ENCODE measurements around the gene CTDSPL2. TPM values are rescaled to one million over a fixed set of nuclear protein-coding genes. Genes with fewer than 3 reads are reported as not detected.

The CTDSPL2 gene
- total and polyA plus RNA-seq, 2 of the 4 experiments (the other 2 are of a cell fraction) = 17.3 to 47.3 TPM

DNA sequence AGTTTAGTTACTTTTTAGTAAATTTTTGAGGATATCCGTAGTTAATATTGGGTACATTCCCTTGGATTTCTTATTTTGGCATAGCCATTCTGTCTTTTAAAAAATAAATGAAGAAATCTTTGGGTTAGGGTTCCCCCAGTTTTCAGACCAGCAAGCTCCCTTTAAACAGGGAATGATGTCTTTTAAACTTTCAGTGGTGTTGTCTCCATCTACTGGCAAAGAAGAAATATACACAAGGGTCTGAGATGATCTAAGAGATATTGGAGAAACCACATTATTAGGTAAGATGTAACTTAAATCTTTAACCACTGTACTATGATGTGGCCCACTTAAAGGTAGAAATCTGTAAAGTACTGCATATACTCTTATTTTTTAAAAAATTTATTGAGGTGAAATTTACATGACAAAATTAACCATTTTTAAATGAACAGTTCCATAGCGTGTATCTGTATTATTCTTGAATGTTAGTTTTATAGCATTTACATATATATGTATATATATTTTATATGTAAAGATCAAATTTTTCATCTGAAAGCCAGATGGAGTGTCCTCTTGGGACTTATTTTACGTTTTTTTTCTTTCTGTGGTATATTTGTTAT is 74.4 kb downstream of the CTDSPL2 start:
- dilution Hi-C loops (cut with HindIII; ENCODE audit: low sequenced_read_pairs, unreplicated experiment) = no loop called here
- peaks cover 17% of the 10 kb centered on the region for H3K36me3 ChIP-seq (ENCODE audit: control insufficient read depth, insufficient read depth, low read length)
- no TSS peak for BruUV-seq (replicated peaks)
- H3K18ac ChIP-seq (ENCODE audit: low read depth, low read length) = no peak overlapping the region
- ChIA-PET POLR2A (ENCODE audit: unreplicated experiment) (interaction anchor here (0.5 kb wide), 1 partner anchor 282 kb away, joined by 5 read pairs; no protein-coding TSS in a partner anchor), CTCF (interaction anchor here (0.6 to 1.2 kb wide), 9 partner anchors 9 to 633 kb away, joined by 3 to 6 read pairs (median 4); partner anchors contain the start of gene GOLM2)
- no peak overlapping the region for H2BK15ac ChIP-seq (ENCODE audit: low read depth, low read length)
- H2AFZ ChIP-seq (replicated peaks; ENCODE audit: low read length, poor library complexity) = no peak overlapping the region
- no peaks in the 10 kb centered on the region for H3K9me3 ChIP-seq (ENCODE audit: control insufficient read depth, insufficient read depth, low read length)
- no peak overlapping the region for H2BK5ac ChIP-seq (ENCODE audit: low read depth, low read length, poor library complexity, severe bottlenecking)
- no peak overlapping the region for H3K4me2 ChIP-seq (ENCODE audit: low read depth, low read length)
- no peak overlapping the region for H2AK5ac ChIP-seq (ENCODE audit: low read depth, low read length)
- no peak overlapping the region for H3K4ac ChIP-seq (ENCODE audit: low read depth, low read length)
- TF ChIP-seq SMC3 (IDR thresholded peaks at IDR 0.05; ENCODE audit: low read depth, low read length) (peak; percentile 68), CHD1 (IDR thresholded peaks at IDR 0.05; ENCODE audit: low read depth, low read length) (no peak), POLR2A (IDR thresholded peaks at IDR 0.05; ENCODE audit: low read depth, low read length) (no peak), RAD21 (IDR thresholded peaks at IDR 0.05; ENCODE audit: low read length) (peak; percentile 75)
- TF ChIP-seq, protein P1, sequence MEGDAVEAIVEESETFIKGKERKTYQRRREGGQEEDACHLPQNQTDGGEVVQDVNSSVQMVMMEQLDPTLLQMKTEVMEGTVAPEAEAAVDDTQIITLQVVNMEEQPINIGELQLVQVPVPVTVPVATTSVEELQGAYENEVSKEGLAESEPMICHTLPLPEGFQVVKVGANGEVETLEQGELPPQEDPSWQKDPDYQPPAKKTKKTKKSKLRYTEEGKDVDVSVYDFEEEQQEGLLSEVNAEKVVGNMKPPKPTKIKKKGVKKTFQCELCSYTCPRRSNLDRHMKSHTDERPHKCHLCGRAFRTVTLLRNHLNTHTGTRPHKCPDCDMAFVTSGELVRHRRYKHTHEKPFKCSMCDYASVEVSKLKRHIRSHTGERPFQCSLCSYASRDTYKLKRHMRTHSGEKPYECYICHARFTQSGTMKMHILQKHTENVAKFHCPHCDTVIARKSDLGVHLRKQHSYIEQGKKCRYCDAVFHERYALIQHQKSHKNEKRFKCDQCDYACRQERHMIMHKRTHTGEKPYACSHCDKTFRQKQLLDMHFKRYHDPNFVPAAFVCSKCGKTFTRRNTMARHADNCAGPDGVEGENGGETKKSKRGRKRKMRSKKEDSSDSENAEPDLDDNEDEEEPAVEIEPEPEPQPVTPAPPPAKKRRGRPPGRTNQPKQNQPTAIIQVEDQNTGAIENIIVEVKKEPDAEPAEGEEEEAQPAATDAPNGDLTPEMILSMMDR (conservative IDR thresholded peaks at IDR 0.05; ENCODE audit: low read depth, low read length) = peak; percentile 66
- H3K9me1 ChIP-seq (ENCODE audit: insufficient read depth, low read length) = no peaks in the 10 kb centered on the region
- H3K14ac ChIP-seq (replicated peaks; ENCODE audit: low read depth, low read length) = no peak overlapping the region
- H3K27ac ChIP-seq (ENCODE audit: insufficient read depth, low read length) = no peak overlapping the region
- H3K9ac ChIP-seq (ENCODE audit: low read depth, low read length) = no peak overlapping the region
- H3K56ac ChIP-seq (ENCODE audit: extremely low read depth, insufficient read depth, low read length) = no peak overlapping the region
- no peaks in the 10 kb centered on the region for H4K20me1 ChIP-seq (ENCODE audit: insufficient read depth, low read length)
- H4K8ac ChIP-seq (ENCODE audit: low read depth in 2 of 2, low read length in 2 of 2) = no peak overlapping the region
- H3K23ac ChIP-seq (ENCODE audit: low read depth, low read length) = no peak overlapping the region
- H3K4me1 ChIP-seq (ENCODE audit: control insufficient read depth, insufficient read depth, low read length) = no peaks in the 10 kb centered on the region
- H4K91ac ChIP-seq (ENCODE audit: insufficient read depth, low read depth, low read length) = no peak overlapping the region
- no peak overlapping the region for H2BK120ac ChIP-seq (ENCODE audit: low read depth, low read length)
- DNase-seq (peak; percentile 66), ATAC-seq (ENCODE audit: low read depth) (peak; percentile 82)
- intact Hi-C loops (cut with micrococcal nuclease) = loop anchor here (1.0 to 5.0 kb wide), 5 partner anchors 213 to 630 kb away; no protein-coding TSS in a partner anchor
- no peak overlapping the region for H2BK20ac ChIP-seq (ENCODE audit: low read depth, low read length)
- no peaks in the 10 kb centered on the region for H3K27me3 ChIP-seq (ENCODE audit: control insufficient read depth, insufficient read depth, low read length)
- in situ Hi-C loops (cut with MboI; ENCODE audit: low sequenced_read_pairs) = loop anchor here (10.0 kb wide), 1 partner anchor 627 kb away; no protein-coding TSS in a partner anchor
- peaks cover 12 to 20% of the 10 kb centered on the region in 2 experiments for H3K79me1 ChIP-seq (ENCODE audit: low read depth in 1 of 2, low read length in 2 of 2)
- no peak overlapping the region for H4K5ac ChIP-seq (ENCODE audit: low read depth, low read length)
- H3K4me3 ChIP-seq (ENCODE audit: insufficient read depth, low read depth, low read length) = no peak overlapping the region
- no peak overlapping the region for H2AK9ac ChIP-seq (replicated peaks; ENCODE audit: low read depth, low read length, poor library complexity)
- no CpG with 5 or more reads among the region's 3 CpGs for WGBS, 2 experiments (ENCODE audit: extremely low coverage in 2 of 2, insufficient read length in 1 of 2)

All from IMR-90 (cell line).